Ovary (tissue), 9 donors: Measurements from ENCODE around the gene GRB7. TPM values are rescaled to one million over a fixed set of nuclear protein-coding genes. Genes with fewer than 3 reads are reported as not detected.

Source experiments
- DNase-seq, 5 donors: peaks; one replicate each; pipeline ENCODE4 v3.0.0-alpha.2; 2019 to 2020
- H3K27ac ChIP-seq, 2 donors: fragments of 200-600 bp; one replicate each; pipeline versions ENCODE4 v1.5.1 to v1.8.0; 2019 to 2022
- H3K27me3 ChIP-seq: fragments of 200-600 bp; one replicate; pipeline ENCODE4 v1.8.0; 2022
- H3K36me3 ChIP-seq: fragments of 200-600 bp; sonication (generic); one replicate; pipeline ENCODE4 v1.5.1; 2019
- H3K4me1 ChIP-seq: one replicate; pipeline ENCODE4 v1.8.1; 2013; ENCODE audit warnings: mild to moderate bottlenecking, moderate library complexity; ENCODE audit not compliant: insufficient read depth
- H3K4me3 ChIP-seq: fragments of 200-600 bp; sonication (generic); one replicate; pipeline ENCODE4 v1.5.1; 2017
- H3K9me3 ChIP-seq, 2 donors: fragments of 200-600 bp in 1 of 2; sonication (generic) in 1 of 2; one replicate each; pipeline versions ENCODE4 v1.5.1 to v1.8.1; 2013 to 2019; ENCODE audit warnings: mild to moderate bottlenecking in 1 of 2, moderate library complexity in 1 of 2
- CTCF ChIP-seq, 3 donors: fragments of 450-650 bp in 2 of 3; fragments of 200-600 bp in 1 of 3; IDR thresholded peaks; one replicate each; pipeline versions ENCODE4 v1.5.1 to v1.8.0; 2016 to 2022; ENCODE audit warnings: antibody characterized with exemption in 3 of 3, mild to moderate bottlenecking in 1 of 3
- EP300 ChIP-seq: sonication (generic); formaldehyde crosslinking; IDR thresholded peaks from one replicate; pipeline ENCODE4 v1.6.1; 2017; ENCODE audit warnings: antibody characterized with exemption
- POLR2A ChIP-seq: fragments of 450-650 bp; IDR thresholded peaks from one replicate; pipeline ENCODE4 v1.6.1; 2017; ENCODE audit warnings: antibody characterized with exemption, mild to moderate bottlenecking, moderate library complexity
- WGBS, 3 donors: extraction: QIAGEN DNeasy Blood & Tissue Kit in 1 of 3; methylation state at CpG; one replicate each; pipeline versions ENCODE4 v1.1.5 to v1.1.7; 2013 to 2017; 5-methylcytosine and 5-hydroxymethylcytosine counted together
- intact Hi-C, 4 donors: fragments of 100-400 bp; cut with DNase I; formaldehyde crosslinking; loops; one replicate each; pipeline versions ENCODE4 v1.11.0 to v1.15.1; 2022 to 2023
- polyA plus RNA-seq, 2 donors: library from polyadenylated mRNA; stranded (reverse); fragments of 200-250 nt in 1 of 2; fragments of 350-450 nt in 1 of 2; fragmentation: Illumina TruSeq in 1 of 2; extraction: RNeasy Lipid Tissue Mini Kit (QIAGEN cat#74804) in 1 of 2; gene quantifications; one replicate each; pipeline ENCODE4 v1.2.3, GENCODE V29; 2013 to 2014
- total RNA-seq, 7 donors: library from RNA; depleted of rRNA in 2 of 7; stranded (reverse); fragments of >200 nt in 2 of 7; fragmentation: NEBNext Ultra II Directional in 3 of 7; extraction: Animal tissue kit (Norgen Biotek cat#: 25700) in 3 of 7; gene quantifications; one replicate each; pipeline versions ENCODE4 v1.1.0 to v1.2.4, GENCODE V29; 2016 to 2023
- donor health status: DM: no; HTN: no; CAD: no; lungs with moderate emphysema.
- donor health status: DM: no; HTN: no; CAD: no.
- donor health status: Bipolar disorder and iron deficiency.
- donor health status: DM: yes; HTN: yes; CAD: no.
- donor health status: DM: no; HTN: no; CAD: no.
- donor health status: DM: yes; HTN: yes; CAD: no.

The GRB7 gene
- total and polyA plus RNA-seq, 9 donors = 0.23 to 63.0 (median 2.1) TPM

GRCh38 chr17:39700148-39700987 is 37.4 kb upstream of the GRB7 start:
- H3K27ac ChIP-seq = peak overlapping the region; percentile 45 to 53
- 0 to 1% (median 0%) methylated on average over 44 to 57 of the region's 57 CpGs for WGBS, 3 donors
- TF ChIP-seq POLR2A (no peak), EP300 (no peak), CTCF (IDR thresholded peaks at IDR 0.05) (no peak)
- H3K27me3 ChIP-seq = no peaks in the 10 kb centered on the region
- H3K4me3 ChIP-seq = peak overlapping the region; percentile 70
- DNase-seq = peak; percentile 50 to 69 (median 58)
- peaks cover 12% of the 10 kb centered on the region for H3K4me1 ChIP-seq
- intact Hi-C loops = no loop called here
- no peaks in the 10 kb centered on the region for H3K9me3 ChIP-seq
- H3K36me3 ChIP-seq = no peaks in the 10 kb centered on the region

DNA sequence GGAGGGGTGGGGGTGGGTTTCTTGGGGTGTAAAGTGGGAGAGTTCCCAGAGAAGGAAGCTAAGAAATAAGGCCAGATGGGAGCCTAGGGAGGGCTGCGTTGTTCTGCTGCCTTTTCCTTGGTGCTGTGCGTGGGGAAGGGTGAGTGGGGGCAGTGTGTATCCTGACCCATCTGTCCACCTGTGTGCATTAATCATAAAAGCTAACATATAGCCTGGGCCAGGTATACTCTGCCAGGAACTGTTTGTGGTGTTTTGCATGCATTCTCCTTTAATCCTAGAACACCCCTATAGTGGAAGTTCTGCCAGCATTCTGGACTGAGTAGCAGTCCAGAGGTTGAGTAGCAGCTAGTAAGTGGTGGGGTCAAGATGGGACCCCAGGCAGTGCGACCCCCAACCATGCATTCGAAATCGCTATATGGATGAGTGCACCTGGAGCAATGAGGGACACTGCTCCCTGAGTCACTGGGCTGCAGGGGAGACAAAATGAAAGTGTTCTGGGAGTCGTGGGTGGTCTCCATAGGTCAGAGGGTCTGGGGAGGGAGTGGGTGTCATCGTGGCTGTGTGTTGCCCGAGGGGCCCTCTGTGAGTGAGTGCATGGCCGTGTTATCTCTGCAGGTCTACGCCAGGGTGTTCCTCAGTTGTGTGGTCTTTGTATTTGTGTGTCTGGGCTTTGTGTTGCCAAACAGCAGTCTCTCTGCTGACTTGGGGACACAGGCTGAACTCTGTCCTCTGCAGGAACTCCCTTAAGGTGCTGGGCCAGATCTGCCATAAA is 36.5 kb upstream of the GRB7 start:
- H3K4me1 ChIP-seq = peaks cover 12% of the 10 kb centered on the region
- 29 to 39% (median 31%) methylated on average over 10 of the region's 10 CpGs for WGBS, 3 donors
- no peaks in the 10 kb centered on the region for H3K9me3 ChIP-seq
- peak overlapping the region; percentile 70 for H3K4me3 ChIP-seq
- TF ChIP-seq EP300 (no peak), CTCF (IDR thresholded peaks at IDR 0.05) (no peak), POLR2A (no peak)
- intact Hi-C loops = no loop called here
- DNase-seq = no peak
- H3K36me3 ChIP-seq = no peaks in the 10 kb centered on the region
- no peaks in the 10 kb centered on the region for H3K27me3 ChIP-seq
- no peak overlapping the region for H3K27ac ChIP-seq

GRCh38 chr17:39701784-39702422 is 35.8 kb upstream of the GRB7 start:
- intact Hi-C loops = no loop called here
- Histone ChIP-seq H3K4me3 (no peak overlapping the region), H3K27me3 (no peaks in the 10 kb centered on the region), H3K9me3 (no peaks in the 10 kb centered on the region), H3K36me3 (no peaks in the 10 kb centered on the region), H3K4me1 (peaks cover 12% of the 10 kb centered on the region), H3K27ac (no peak overlapping the region)
- no peak for DNase-seq
- no peak for TF ChIP-seq POLR2A
- TF ChIP-seq CTCF (IDR thresholded peaks at IDR 0.05) = no peak
- TF ChIP-seq EP300 = no peak
- 76 to 84% (median 84%) methylated on average over 4 of the region's 4 CpGs for WGBS, 3 donors
